Measurements from ENCODE around the gene RERE.

DNA sequence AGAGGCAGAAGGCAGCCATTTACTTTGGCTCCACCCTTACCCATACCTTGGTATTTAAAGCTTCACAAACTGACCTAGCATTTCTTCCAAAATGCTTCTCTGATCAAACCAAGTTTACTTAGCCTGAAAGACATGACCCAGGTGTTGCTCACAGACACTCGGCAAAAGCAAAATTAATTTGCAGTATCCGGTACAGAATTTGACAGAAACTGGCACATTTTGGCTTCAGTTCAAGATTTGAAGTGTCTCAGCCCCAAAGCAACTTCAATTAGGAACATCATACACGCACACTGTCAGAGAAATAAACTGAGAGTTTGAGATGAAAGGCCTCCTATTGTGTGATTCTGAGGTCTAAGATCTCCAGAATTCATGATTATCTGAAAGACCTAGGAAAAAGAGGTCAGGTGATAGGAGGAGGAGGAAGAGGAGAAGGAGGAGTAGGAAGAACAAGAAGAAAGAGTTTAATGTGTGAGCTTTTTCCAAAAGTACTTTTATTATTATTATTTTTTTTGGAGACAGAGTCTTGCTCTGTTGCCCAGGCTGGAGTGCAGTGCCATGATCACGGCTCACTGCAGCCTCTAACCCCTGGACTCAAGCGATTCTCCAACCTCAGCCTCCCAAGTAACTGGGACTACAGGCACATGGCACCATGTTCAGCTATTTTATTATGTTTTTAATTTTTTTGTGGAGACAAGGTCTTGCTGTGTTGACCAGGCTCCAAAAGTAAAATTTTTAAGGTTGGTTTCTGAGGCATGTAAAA, 355.9 kb downstream of the RERE start:
- TF ChIP-seq, protein P1, sequence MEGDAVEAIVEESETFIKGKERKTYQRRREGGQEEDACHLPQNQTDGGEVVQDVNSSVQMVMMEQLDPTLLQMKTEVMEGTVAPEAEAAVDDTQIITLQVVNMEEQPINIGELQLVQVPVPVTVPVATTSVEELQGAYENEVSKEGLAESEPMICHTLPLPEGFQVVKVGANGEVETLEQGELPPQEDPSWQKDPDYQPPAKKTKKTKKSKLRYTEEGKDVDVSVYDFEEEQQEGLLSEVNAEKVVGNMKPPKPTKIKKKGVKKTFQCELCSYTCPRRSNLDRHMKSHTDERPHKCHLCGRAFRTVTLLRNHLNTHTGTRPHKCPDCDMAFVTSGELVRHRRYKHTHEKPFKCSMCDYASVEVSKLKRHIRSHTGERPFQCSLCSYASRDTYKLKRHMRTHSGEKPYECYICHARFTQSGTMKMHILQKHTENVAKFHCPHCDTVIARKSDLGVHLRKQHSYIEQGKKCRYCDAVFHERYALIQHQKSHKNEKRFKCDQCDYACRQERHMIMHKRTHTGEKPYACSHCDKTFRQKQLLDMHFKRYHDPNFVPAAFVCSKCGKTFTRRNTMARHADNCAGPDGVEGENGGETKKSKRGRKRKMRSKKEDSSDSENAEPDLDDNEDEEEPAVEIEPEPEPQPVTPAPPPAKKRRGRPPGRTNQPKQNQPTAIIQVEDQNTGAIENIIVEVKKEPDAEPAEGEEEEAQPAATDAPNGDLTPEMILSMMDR (IDR thresholded peaks at IDR 0.05): no peak
- TF ChIP-seq POLR2A (IDR thresholded peaks at IDR 0.05): no peak

All from thyroid gland (tissue), 4 donors.